ENCODE measurements around the gene ATXN10.
A peak's percentile ranks its signal among the peaks of the same experiment; 100 is the strongest.
"Not testable (repeated sequence)": the region's sequence is repeated elsewhere in the genome, so short reads cannot be mapped to it uniquely, and the experiment has no call there.

ATXN10 gene

DNA sequence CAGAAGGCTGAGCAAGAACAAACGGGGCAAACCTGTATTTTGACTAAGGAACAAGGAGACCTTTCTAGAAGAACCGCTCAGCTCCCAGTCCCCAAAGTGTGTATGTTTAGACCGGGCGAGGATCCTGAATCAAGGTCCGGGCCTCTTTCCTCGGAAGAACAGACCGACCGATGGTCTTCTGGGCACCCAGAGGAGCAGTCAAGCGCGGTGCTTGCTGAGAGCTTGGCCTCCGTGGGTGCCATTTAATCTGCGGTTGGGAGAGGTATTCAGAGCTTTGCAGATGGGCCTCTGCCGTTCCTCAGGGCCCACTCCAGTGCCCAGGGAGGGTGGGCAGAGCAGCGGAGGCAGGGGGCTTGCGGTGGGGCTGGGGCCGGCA is 26.5 kb upstream of the ATXN10 start:
- DNase-seq, result no peak

DNA sequence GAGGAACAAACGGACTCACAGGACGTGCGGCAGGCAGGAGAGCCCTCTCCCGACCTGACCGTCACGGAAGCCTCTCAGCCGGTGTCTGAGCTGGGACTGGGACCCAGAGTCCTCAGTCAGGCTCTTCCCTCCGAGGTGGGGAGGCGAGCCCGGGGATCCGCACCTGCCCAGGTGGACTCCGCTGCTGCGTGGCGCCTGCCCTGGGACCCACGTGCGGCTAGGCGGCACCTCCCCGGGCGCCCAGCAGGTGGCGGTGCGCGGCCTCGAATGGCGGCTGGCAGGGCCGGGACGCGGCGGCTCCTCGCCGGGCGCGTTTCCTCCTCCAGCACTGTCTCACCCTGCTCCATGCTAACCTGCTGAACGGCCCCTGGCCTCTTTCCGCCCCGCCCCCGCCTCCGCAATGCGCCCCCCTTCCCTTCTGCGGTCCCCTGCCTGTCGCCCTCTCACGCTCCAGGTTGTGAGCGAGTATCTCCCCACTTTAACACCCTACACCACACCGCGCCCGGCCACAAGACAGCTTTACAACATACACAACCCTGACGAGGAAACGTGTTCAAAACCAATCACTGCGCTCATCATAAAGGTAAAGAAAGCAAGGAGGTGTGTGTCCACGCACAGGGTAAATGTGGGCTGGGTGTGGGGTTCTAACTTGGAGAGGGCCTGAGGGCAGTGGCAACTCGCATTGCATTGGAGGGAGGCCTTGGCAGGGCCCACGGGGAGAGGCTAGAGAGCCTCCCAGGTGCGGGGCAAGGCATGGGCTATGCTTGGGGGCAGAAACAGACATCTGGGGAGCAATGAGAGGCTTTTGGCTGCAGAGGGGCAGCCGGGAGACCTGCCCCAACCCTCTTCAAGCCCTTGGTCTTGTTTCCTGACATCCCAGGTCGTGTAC is 25.9 kb upstream of the ATXN10 start:
- DNase-seq, result peak; percentile 70

DNA sequence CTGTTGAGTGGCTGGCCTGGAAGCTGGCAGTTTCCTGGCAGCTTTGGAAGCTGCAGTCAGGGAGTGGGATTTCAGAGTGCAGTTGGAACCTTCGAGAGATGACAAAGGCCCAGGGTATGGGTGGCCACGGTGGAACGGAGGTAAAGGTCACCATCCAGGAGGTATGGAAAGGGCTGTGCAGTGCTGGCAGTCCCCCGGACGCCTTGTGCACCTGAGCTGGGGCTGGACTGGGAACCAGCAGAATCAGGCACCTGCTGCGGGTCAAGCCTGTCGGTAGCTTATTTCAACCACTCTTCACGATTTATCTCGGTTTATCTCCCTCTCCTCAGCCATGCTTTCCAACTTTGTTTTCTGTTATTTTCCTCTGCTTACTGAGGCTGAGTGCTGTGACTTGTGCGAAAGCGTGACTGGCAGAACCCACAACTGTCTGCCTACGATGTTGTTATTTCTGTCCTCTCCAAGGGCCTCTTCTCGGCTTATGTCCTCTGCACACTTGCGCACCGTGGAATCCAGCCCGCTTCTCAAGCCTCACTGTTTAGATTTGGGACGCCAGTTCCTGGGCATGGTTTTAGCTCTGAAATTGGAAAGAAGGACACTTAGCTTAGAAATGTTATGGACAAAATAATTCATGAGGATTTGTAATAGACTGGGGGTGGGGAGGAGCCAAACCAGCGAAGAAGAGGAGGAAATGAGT is 24.0 kb upstream of the ATXN10 start:
- no peak for DNase-seq

DNA sequence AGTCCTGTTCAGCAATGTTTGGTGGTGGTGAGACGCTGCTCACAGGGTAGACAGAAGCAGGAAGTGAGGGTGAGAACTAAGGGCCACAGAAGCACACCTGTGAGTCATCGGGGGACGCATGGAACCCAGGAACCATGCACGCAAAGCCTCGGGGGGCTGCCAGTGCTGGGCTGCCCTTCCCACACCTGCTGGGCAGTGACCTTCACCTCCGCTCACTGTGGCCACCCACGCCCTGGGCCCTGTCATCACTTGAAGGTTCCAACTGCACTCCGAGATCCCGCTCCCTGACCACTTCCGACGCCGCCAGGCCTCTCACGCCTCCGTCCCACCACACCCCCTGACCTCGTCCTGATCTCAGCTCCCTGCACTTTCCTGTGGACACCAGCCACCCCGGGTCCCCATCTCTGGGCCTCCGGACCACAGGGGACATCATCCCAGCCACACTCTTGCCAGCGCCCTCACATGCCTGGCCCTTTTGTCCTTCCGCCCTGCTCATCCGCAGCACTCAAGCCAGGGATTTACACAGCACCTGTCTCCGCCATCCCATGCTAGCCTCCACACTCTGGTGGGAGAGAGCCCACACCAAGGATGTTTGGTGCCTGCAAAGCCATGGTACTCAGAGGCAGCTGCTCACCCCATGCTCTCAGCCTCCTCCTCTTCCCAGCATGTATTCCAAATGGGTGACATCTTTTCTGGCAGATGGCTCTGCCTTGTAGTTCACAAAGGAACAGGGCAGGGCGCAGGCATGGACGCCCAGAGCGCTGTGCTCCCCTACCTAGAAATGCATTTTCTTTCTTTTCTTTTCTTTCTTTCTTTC is 23.1 kb upstream of the ATXN10 start:
- no peak for DNase-seq

DNA sequence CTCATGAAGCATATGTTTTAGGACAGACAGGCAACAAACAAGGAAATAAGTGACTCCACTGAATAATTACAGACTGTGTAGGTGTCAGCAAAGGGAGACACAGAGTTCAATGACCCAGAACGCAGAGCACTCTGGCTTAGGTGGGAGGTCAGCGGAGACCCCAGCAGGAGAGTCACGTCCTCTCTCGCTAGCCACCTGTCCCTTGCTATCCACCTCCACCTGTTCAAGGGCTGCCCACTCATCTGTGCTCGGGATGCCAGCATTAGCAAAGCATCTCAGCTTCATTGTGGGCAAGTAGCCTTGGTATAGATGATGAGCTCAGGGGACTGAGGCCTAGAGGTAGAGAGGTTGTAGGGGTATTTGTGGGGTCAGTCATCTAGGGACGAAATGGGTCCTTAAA is 21.8 kb upstream of the ATXN10 start:
- no peak for DNase-seq

DNA sequence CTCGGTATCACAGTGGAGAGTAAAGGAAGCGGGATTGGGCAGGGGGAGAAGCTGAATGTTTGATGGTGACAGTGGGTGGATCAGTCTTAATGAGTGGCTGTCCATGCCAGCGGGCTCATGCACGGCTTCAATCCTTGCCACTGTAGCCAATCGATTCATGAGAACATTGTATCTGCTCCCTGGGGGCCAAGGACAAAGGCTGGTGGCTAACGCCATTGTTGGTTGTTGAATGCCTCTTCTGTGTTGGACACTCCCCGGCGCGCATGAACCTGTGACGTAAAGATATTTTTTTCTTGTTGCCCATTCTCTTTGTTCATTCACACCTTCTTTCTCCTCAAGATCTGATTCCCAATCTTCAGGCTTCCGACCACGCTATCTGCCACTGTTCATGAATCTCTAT is 20.9 kb upstream of the ATXN10 start:
- no peak for DNase-seq

DNA sequence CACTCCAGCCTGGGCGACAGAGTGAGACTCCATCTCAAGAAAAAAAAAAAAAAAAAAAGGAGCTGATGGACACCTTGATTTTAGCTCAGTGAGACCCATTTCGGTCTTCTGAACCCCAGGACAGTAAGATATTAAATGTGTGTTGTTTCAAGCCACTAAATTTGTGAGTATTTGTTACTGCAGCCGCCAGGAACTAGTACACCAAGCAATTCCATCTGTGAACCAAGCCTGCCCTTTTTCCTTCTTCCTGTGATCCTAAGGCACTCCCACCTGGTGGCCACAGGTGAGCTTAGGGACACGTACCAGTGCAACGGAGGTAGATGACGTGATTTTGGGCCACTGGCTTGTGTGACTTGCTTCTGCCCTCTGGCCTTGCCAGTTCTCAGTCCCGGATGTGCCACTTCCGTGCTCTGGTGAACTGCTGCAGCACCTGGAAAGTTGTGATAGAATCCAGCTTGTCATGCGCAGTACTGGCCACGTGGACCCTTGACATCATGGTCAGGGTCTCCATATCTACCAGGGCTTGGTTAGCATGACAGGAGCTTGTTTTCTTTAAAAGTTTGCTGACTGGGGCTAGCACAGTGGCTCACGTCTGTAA is 19.6 kb upstream of the ATXN10 start:
- no peak for DNase-seq

DNA sequence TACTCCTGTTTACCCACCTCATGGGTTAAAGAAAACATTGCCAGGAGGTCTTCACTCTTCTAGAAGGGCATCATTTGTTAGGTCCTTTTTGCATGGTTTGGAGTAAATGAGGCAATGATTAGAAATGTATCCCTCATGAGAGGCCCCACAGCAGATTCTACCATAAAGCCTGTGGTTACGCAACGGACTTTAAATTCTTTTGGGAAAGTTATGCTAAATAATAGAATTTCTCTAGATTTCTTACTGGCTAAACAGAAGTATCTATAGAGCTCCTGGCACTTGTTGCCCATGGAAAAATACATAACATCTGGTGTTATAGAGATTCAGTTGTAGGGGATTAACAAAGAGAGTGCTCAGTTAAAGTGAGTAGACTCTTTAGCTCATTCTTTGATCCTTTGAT is 15.1 kb upstream of the ATXN10 start:
- no peak for DNase-seq

DNA sequence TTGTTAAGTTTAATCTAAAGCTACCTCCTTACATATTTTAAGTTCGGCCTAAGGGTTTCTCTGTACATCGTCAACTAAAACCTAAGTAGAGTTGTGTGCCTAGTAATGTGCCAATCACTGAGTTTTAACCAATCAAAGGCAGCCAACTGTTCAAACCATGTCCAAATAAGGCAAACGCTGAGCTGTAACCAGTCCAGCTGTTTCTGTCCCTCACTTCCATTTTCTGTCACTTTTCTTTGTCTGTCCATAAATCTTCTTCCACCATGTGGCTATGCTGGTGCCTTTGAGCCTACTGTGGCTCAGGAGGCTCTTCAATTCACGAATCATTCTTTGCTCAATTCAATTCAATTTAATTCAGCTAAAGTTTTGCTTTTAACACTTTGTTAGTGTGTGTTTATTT is 13.9 kb upstream of the ATXN10 start:
- no peak for DNase-seq

DNA sequence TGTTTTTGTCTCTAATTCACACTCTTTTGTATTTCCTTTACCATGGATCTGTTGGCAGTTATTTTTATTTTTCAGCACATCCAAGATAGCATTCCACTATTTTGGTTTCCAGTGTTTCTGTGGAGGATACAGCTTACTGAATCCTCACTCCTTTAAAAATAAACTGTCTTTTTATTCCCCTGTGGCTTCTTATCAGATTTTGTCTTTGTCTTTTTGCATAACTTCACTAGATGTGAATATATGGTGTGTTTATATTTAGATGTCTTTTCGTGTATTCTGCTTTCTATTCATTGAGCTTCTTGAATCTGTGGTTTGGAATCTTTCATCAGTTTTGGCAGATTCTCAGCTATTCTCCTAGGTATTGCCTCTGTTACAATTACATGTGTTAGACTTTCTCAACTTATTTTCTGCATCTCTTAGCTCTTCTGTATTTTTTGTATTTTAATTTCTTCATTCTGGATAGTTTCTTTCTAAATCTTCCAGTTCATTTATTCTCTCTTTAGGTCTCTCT is 7.4 kb upstream of the ATXN10 start:
- DNase-seq, result no peak

DNA sequence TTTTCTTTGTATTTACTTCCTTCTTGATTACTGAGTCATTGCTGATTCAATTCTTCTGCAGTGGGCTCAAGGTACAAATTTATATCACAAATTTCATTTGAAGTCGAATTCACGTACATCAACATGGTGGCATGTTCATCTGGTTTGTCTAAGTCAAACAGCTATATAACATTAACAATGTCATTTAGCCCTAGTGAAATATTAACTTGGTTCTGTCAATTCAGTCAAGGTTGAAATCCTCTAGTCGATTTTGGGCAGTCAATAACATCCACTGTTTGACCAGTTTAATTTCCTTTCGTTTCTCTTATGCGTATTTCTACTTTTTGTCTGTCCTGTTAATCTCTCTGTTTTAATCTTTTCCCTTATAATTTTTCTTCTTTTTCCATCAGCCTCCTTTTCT is 4.1 kb upstream of the ATXN10 start:
- no peak for DNase-seq

DNA sequence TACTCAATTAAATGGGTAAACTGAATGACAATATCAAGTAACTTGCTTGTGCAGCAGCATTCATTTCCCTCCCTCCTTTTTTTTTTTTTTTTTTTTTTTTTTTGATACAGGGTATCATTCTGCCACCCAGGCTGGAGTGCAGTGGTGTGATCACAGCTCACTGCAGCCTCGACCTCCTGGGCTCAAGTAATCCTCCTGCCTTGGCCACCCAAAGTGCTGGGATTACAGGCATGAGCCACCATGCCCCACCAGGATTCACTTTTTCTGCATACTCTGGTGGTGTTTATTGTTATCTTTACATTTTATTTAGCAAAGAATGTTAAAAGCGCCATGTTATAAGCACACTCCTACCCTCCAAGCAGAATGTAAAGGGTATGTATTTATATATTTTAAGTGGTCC is 1.3 kb upstream of the ATXN10 start:
- DNase-seq, result not testable (repeated sequence)

DNA sequence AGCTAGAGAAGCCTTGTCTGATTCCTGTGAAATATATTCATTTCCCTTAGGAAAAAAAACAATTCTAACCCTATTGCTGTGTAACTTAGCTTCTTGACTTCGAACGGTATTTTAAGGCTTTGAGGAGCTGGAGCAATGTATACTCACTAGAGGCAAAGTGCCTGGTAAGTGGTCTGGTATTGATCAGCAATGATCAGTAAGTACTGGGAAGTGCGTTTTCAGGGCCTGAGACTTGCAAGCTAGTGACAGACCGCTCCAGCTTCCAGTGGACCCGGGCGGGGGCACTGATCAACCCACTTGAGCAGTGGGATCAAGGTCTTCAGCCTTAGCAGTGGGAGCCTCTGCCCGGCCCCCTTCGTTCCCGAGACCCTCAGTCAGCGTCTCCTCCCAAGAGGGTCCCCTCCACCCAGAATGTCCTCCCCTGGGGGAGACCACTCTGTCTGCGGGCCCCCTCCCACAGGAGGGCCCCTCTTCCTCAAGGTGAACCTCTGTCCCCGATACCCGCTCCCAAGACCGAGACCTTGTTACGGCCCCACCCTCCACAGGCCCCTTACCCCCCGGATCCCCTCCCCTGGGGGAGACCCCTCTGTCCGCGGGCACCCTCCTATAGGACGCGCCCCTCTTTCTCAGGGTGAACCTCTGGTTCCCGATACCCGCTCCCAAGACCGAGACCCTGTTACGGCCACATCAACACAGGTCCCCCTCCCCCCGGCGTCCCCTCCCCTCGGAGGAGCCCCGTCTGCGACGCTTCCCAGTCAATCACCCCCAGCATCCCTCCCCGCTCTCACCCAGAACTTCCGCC is 452 bp upstream of the ATXN10 start:
- no peak for DNase-seq

DNA sequence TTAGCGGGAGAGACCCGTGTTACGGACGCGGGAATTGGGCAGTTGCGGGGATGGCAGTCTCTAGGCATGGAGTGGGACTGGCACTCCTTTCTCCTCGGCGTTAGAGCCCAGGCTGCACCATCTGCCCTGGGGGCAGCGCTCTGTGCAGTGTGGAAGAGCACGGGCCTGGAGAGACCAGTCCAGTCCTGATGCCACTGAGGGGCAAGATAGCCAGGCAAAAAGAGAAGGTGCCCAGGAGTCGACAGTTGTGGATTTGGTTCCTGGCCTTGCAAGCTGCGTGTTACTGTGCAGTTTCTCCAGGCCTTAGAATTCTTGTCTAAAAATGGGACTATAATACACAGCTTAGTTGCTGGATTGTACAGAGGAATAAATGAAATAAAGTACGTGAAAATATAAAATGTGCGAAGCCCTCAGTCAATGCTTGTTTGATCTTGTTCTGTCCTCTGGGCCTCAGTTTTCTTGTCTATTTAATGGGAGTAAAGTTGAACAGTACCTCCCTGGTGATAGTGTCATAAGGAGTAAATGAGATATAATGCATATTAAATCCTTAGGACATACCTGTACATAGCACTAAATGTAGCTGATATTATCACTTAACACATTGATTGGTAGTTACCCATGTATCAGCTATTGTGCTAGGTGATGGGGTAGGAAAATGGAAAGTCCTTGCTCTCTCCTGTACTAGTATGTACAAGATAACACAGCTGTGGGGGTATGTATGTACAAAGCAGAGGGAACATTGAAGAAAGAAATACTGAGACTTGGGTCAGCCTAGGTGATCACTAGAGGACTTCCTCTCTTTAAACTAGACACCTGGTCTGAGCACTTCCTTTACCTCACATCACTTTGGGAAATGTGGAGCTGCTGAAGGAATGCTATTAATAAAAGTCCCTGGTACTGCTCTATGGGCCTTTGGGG is 1.2 kb downstream of the ATXN10 start:
- no peak for DNase-seq

DNA sequence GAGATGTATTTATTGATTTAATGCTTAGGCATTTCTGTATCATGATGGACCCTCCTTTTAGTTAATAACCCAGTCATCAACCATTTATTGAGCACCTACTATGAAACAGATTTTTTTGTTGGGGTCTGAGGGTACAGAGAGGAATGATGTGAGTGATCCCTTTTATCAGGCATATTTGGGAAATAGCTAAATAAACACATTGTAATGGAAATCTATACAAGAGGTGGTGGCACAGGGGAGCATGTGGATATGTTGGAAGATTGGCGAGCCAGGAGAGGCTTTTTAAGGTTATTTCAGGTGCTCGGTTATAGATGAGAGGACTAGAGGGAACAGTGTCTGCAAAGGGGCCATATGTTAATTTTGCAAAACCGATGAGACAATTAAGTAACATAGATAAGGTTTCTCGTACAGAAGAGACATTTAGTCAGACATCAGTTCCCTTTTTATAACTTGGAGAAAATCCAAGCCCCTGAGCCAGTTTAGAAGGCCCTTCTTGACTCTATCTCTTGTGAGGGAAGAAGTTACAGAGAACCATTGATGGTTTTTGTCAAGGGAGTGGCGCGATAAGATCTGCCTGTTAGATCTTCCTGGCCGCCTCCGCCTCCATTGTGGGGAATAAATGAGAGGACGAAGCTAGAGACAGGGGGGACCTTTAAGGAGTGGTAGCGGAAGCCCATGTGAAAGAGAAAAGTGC is 2.0 kb downstream of the ATXN10 start:
- DNase-seq, result no peak

DNA sequence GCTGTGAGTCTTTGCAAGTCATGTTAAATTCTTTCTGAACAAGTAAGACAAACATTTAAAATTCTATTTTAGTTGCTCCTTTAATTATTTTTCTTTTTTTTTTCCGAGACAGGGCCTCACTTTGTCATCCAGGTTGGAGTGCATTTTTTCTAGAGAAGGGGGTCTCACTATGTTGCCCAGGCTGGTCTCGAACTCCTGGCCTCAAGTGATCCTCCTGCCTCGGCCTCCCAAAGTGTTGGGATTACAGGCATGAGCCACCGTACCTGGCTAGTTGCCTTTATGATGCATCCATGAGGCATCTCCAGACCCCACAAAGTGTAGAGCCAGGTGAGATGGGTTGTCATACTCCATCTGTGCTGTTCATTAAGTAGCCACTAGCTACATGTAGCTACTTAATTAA is 4.4 kb downstream of the ATXN10 start:
- no peak for DNase-seq

DNA sequence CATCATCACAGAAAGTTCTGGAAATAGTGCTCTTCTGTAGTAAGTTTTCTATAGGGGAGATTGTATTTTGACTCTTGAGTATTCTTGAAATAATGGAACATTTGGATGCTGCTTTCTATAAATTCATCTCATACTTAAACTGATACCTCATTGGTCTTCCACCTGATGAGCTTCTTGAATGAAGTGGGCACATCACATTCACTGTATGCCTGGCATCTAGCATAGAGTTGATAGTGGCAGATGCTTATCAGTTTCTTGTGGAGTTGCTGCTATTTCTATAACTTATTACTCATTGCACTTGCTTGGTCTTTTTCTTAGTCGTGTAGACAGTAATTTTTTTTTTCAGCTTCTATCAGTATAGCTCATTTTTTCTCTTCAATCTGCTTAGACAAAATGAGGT is 5.4 kb downstream of the ATXN10 start:
- no peak for DNase-seq

DNA sequence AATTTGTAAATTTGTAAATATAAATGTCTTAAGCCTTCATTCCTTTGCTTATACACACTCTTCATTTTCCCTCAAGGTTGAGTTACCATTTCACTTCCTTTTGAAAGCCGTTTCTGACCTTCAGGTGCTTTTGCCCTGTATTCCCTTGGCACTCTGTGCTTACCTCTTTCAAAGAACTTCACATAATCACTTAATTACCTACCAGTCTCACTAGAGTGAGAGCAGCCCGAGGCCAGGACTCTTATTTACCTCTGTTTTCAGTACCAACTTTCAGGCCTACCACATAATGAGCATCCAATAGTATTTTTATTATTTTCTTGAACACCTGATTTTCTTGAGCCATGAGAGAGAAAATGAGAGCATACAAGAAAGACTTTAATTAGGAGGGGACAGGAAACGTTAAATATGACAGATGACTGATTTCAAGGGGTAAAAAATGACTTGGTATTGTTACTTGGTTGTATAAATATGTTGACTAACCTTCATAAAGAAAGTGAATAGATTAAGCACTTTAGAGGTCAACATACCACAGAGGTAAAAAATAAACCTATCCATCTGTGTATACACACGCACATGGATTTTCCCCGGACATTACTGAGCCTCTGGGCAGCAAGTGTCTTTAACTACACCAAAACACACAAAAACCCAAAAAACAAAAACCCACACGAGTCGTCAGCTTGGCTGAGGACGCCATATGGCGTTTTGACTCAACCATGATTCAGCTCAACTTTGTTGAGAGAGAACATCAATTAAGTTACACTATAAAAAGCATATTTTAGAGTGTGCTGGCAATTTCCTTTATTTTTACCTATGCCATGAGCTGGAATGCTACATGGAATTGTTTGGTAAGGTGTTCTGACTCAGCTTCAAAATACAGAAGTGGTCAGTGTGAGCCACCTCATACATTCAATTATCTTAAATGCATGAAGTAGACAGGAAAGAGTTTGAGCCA is 7.6 kb downstream of the ATXN10 start:
- no peak for DNase-seq

All from T-helper 9 cell (primary cell).